ENCODE measurements around the gene CCDC91.

CCDC91 gene

DNA sequence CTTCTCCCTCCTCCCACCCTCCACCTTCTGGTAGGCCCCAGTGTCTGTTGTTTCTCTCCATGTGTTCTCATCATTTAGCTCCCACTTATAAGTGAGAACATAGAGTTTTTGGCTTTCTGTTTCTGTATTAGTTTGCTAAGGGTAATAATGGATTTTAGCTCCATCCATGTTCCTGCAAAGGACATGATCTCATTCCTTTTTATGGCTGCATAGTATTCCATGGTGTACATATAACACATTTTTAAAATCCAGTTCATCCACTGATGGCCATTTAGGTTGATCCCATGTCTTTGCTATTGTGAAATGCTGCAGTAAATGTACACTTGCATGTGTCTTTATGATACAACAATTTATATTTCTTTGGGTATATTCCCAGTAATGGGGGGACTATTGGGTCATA, 96.1 kb downstream of the CCDC91 start:
- H3K4me1 ChIP-seq (ENCODE audit: control insufficient read depth, insufficient read depth, low read length, unreplicated experiment), result no peaks in the 10 kb centered on the region
- 0 out of 2 replicates have a peak, but pooled peaks cover 3% of the 10 kb centered on the region for H3K36me3 ChIP-seq (ENCODE audit: insufficient read depth, low read length)
- no peak overlapping the region for H3K27ac ChIP-seq (ENCODE audit: low read depth, low read length)
- H2AFZ ChIP-seq (ENCODE audit: low read length, unreplicated experiment), result no peak overlapping the region
- H3K4me3 ChIP-seq (ENCODE audit: low read depth, low read length), result no peak overlapping the region
- H3K27me3 ChIP-seq (ENCODE audit: insufficient read depth, low read length), result no peaks in the 10 kb centered on the region
- no peaks in the 10 kb centered on the region for H3K79me2 ChIP-seq (ENCODE audit: control insufficient read depth, insufficient read depth, low read length, unreplicated experiment)

DNA sequence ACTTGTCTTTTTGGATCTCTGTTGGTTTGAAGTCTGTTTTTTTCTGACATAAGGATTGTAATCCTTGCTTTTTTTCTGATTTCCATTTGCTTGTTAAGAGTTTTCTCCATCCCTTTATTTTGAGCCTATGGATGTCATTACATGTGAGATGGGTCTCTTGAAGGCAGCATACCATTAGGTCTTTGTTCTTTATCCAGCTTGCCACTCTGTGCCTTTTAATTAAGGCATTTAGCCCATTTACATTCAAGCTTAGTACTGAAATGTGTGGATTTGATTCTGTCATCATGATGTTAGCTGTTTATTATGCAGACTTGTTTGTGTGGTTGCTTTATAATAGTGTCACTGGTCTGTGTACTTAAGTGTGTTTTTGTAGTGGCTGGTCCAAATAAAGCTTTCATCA, 100.0 kb downstream of the CCDC91 start:
- H3K27ac ChIP-seq (ENCODE audit: low read depth, low read length), result no peak overlapping the region
- H3K4me3 ChIP-seq (ENCODE audit: low read depth, low read length), result no peak overlapping the region
- no peak overlapping the region for H2AFZ ChIP-seq (ENCODE audit: low read length, unreplicated experiment)
- H3K4me1 ChIP-seq (ENCODE audit: control insufficient read depth, insufficient read depth, low read length, unreplicated experiment), result no peaks in the 10 kb centered on the region
- no peaks in the 10 kb centered on the region for H3K27me3 ChIP-seq (ENCODE audit: insufficient read depth, low read length)
- no peaks in the 10 kb centered on the region for H3K79me2 ChIP-seq (ENCODE audit: control insufficient read depth, insufficient read depth, low read length, unreplicated experiment)
- no peaks in the 10 kb centered on the region for H3K36me3 ChIP-seq (ENCODE audit: insufficient read depth, low read length)

DNA sequence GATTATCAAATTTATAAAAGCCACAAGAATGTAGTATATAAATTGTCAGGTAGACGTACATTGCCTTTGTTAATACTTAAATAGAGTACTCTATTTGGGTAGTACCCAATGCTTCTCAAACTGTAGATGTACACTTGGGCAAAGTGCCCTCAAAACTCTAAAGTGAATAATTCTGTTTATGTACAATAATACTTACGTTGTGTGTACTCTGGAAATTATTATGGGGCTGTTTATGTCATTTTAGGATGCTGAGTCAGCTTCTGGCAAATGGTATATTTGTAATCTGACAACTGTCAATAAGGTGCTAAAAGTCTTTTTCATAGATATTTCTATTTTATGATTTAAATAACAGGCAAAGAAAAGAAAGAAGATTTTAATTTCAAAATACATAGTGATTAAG, 102.4 kb downstream of the CCDC91 start:
- no peaks in the 10 kb centered on the region for H3K4me1 ChIP-seq (ENCODE audit: control insufficient read depth, insufficient read depth, low read length, unreplicated experiment)

DNA sequence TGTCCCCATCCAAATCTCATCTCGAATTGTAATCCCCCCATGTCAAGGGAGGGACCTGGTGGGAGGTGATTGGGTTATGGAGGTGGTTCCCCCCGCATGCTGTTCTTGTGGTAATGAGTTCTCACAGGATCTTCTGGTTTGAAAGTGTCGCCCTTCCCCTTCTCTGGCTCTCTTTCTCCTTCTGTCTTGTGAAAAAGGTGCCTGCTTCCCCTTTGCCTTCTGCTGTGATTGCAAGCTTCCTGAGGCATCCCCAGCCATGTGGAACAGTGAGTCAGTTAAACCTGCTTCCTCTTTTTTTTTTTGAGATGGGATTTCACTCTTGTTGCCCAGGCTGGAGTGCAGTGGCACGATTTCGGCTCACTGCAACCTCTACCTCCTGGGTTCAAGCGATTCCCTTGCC, 104.0 kb downstream of the CCDC91 start:
- Histone ChIP-seq H3K4me1 (ENCODE audit: control insufficient read depth, insufficient read depth, low read length, unreplicated experiment) (no peaks in the 10 kb centered on the region), H2AFZ (ENCODE audit: low read length, unreplicated experiment) (no peak overlapping the region)

More for the DNA sequence above, 102.4 kb downstream of the CCDC91 start:
- Histone ChIP-seq H3K27ac (ENCODE audit: low read depth, low read length) (no peak overlapping the region), H2AFZ (ENCODE audit: low read length, unreplicated experiment) (no peak overlapping the region), H3K27me3 (ENCODE audit: insufficient read depth, low read length) (no peaks in the 10 kb centered on the region), H3K36me3 (ENCODE audit: insufficient read depth, low read length) (no peaks in the 10 kb centered on the region), H3K79me2 (ENCODE audit: control insufficient read depth, insufficient read depth, low read length, unreplicated experiment) (no peaks in the 10 kb centered on the region), H3K4me3 (ENCODE audit: low read depth, low read length) (no peak overlapping the region)

DNA sequence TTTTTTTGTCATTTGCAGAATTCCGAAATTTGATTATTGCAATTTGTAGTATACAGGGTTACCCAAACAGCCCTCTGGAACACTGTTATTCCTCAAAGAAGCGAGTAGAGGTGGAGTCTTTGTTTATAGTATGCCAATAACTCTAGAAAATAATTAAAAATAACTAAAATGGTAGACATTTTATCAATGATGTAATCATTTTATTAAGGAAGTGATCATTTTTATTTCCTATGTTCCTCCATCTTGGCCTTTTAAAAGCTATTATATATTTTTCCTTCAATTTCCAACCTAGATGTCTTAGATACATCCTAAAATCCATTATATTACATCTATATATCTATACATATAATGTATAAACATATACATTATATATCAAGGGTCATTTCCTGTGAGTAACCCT, 106.0 kb downstream of the CCDC91 start:
- no peak overlapping the region for H3K4me3 ChIP-seq (ENCODE audit: low read depth, low read length)
- H3K27me3 ChIP-seq (ENCODE audit: insufficient read depth, low read length), result no peaks in the 10 kb centered on the region
- H3K79me2 ChIP-seq (ENCODE audit: control insufficient read depth, insufficient read depth, low read length, unreplicated experiment), result no peaks in the 10 kb centered on the region
- H3K27ac ChIP-seq (ENCODE audit: low read depth, low read length), result no peak overlapping the region
- no peaks in the 10 kb centered on the region for H3K36me3 ChIP-seq (ENCODE audit: insufficient read depth, low read length)
- H3K4me1 ChIP-seq (ENCODE audit: control insufficient read depth, insufficient read depth, low read length, unreplicated experiment), result no peaks in the 10 kb centered on the region
- H2AFZ ChIP-seq (ENCODE audit: low read length, unreplicated experiment), result no peak overlapping the region

More for the DNA sequence above, 104.0 kb downstream of the CCDC91 start:
- Histone ChIP-seq H3K27me3 (ENCODE audit: insufficient read depth, low read length) (no peaks in the 10 kb centered on the region), H3K27ac (ENCODE audit: low read depth, low read length) (no peak overlapping the region), H3K79me2 (ENCODE audit: control insufficient read depth, insufficient read depth, low read length, unreplicated experiment) (no peaks in the 10 kb centered on the region), H3K4me3 (ENCODE audit: low read depth, low read length) (no peak overlapping the region), H3K36me3 (ENCODE audit: insufficient read depth, low read length) (no peaks in the 10 kb centered on the region)

DNA sequence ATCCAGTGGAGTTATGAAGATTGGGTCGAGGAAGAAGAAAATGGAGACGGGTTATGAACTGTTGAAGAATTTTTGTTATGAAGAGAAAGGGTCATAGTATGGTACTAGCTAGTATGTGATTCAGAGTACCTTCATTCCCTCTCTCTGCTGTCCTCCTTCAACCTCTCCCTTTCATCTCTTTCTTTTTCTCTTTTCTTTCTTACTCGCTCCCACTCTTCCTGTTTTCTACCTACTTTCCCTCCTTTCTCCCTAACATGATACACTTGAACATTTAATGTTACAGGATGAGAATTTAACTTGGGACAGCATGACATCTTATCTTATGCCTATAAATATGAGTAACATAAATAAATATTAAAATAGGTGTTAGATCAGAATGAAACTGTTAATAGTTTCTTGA, 112.9 kb downstream of the CCDC91 start:
- Histone ChIP-seq H3K4me3 (ENCODE audit: low read depth, low read length) (no peak overlapping the region), H3K27me3 (ENCODE audit: insufficient read depth, low read length) (no peaks in the 10 kb centered on the region), H3K27ac (ENCODE audit: low read depth, low read length) (no peak overlapping the region), H3K4me1 (ENCODE audit: control insufficient read depth, insufficient read depth, low read length, unreplicated experiment) (no peaks in the 10 kb centered on the region), H3K79me2 (ENCODE audit: control insufficient read depth, insufficient read depth, low read length, unreplicated experiment) (no peaks in the 10 kb centered on the region), H2AFZ (ENCODE audit: low read length, unreplicated experiment) (no peak overlapping the region), H3K36me3 (ENCODE audit: insufficient read depth, low read length) (no peaks in the 10 kb centered on the region)

DNA sequence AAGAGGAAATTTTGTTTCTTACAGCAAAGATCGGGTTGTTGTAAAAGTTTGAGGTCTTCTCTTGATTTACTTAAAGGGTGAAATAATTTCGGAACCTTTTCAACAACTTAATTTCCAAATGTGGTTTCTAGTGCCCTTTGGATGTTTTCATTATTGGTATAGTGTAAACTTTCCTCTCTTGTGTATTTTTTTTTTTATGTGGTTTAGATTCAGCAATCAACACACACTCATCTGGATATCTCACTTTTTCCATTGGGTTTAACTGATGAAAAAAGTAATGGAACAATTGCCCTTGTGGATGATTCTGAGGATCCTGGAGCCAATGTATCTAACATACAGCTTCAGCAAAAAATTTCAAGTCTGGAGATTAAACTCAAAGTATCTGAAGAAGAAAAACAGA, 116.3 kb downstream of the CCDC91 start:
- H3K79me2 ChIP-seq (ENCODE audit: control insufficient read depth, insufficient read depth, low read length, unreplicated experiment), result no peaks in the 10 kb centered on the region
- H3K27ac ChIP-seq (ENCODE audit: low read depth, low read length), result no peak overlapping the region
- no peak overlapping the region for H3K4me3 ChIP-seq (ENCODE audit: low read depth, low read length)
- H3K27me3 ChIP-seq (ENCODE audit: insufficient read depth, low read length), result no peaks in the 10 kb centered on the region
- H3K36me3 ChIP-seq (ENCODE audit: insufficient read depth, low read length), result no peaks in the 10 kb centered on the region
- H3K4me1 ChIP-seq (ENCODE audit: control insufficient read depth, insufficient read depth, low read length, unreplicated experiment), result no peaks in the 10 kb centered on the region
- no peak overlapping the region for H2AFZ ChIP-seq (ENCODE audit: low read length, unreplicated experiment)

DNA sequence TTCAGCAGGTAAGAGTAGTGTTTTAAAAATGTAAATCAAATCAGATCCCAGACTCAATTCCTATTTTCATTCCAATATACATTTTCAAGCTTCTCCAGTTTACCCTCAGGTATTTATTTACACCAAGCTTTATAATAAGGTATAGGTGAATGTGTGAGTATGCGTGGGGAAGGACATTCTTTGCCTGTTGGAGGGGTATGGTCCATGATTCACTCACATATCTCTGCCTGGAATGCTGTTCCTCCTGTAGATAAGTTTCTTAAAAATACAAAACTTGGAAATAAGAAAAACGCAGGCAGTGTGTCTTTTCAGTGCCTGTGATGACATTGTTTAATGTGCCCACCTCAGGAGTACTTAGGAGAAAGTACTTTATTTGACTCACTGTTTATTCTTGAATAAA, 118.6 kb downstream of the CCDC91 start:
- no peaks in the 10 kb centered on the region for H3K36me3 ChIP-seq (ENCODE audit: insufficient read depth, low read length)
- no peak overlapping the region for H2AFZ ChIP-seq (ENCODE audit: low read length, unreplicated experiment)
- no peaks in the 10 kb centered on the region for H3K79me2 ChIP-seq (ENCODE audit: control insufficient read depth, insufficient read depth, low read length, unreplicated experiment)
- no peak overlapping the region for H3K4me3 ChIP-seq (ENCODE audit: low read depth, low read length)
- no peak overlapping the region for H3K27ac ChIP-seq (ENCODE audit: low read depth, low read length)
- H3K27me3 ChIP-seq (ENCODE audit: insufficient read depth, low read length), result no peaks in the 10 kb centered on the region
- H3K4me1 ChIP-seq (ENCODE audit: control insufficient read depth, insufficient read depth, low read length, unreplicated experiment), result peaks cover 8% of the 10 kb centered on the region

DNA sequence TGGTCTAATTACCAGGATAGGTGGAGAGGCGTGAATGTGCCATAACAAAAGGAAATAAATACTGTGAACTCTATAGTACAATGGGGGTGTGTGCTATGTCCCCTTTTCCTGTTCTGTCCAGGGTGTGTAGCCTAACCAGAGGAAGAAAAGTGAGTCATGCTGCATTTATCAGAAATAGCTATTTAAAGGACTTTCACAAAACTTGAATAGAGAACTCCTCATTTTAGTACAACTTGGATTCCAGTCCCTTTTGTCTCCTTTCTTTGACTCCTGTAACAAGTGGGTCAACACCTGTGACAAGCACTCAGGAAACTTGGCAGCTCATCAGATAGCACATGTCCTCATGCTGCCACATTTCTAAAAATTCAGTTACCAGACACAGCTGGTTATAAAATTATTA, 123.4 kb downstream of the CCDC91 start:
- peaks cover 11% of the 10 kb centered on the region for H3K4me1 ChIP-seq (ENCODE audit: control insufficient read depth, insufficient read depth, low read length, unreplicated experiment)
- H3K4me3 ChIP-seq (ENCODE audit: low read depth, low read length), result no peak overlapping the region
- H3K27ac ChIP-seq (ENCODE audit: low read depth, low read length), result no peak overlapping the region
- peaks cover 18% of the 10 kb centered on the region; the same call in 1 of the 2 replicates for H3K36me3 ChIP-seq (ENCODE audit: insufficient read depth, low read length)
- H2AFZ ChIP-seq (ENCODE audit: low read length, unreplicated experiment), result no peak overlapping the region
- H3K79me2 ChIP-seq (ENCODE audit: control insufficient read depth, insufficient read depth, low read length, unreplicated experiment), result no peaks in the 10 kb centered on the region
- H3K27me3 ChIP-seq (ENCODE audit: insufficient read depth, low read length), result no peaks in the 10 kb centered on the region

DNA sequence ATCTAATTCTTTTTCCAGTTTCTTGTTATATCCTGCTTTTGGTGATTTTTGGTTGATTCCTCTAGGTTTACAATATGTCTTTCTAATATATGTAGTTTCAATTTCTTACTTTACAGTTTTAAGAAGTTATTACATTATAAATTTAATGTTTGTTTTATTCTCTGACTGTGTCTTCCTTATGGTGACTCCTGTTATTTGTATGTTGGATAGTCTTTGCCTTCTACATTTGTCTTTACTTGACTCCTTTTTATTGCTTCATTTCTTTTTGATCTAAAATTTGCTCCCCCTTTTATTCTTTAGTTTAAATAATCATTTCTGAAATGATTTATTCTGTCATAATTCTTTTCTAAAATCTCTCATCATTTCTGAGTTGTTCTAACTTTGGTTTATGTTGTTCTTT, 125.8 kb downstream of the CCDC91 start:
- no peaks in the 10 kb centered on the region for H3K27me3 ChIP-seq (ENCODE audit: insufficient read depth, low read length)
- H3K36me3 ChIP-seq (ENCODE audit: insufficient read depth, low read length), result peaks cover 18% of the 10 kb centered on the region; the same call in 1 of the 2 replicates

DNA sequence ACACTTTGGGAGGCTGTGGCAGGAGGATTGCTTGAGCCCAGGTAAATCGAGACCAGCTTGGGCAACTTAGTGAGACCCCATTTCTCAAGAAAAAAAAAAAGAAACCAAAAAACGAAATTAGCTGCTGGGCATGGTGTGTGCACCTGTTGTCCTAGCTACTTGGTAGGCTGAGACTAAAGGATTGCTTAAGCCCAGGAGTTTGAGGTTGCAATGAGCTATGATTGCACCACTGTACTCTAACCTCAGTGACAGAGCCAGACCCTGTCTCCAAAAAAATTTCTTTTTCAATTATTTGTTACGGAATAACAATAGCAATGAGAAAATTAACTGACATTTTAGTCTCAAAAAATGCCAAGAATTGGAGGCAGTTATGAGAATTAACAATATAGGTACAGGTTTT, 128.0 kb downstream of the CCDC91 start:
- H2AFZ ChIP-seq (ENCODE audit: low read length, unreplicated experiment), result no peak overlapping the region
- H3K27me3 ChIP-seq (ENCODE audit: insufficient read depth, low read length), result no peaks in the 10 kb centered on the region
- peaks cover 9% of the 10 kb centered on the region for H3K4me1 ChIP-seq (ENCODE audit: control insufficient read depth, insufficient read depth, low read length, unreplicated experiment)
- no peak overlapping the region for H3K4me3 ChIP-seq (ENCODE audit: low read depth, low read length)
- H3K36me3 ChIP-seq (ENCODE audit: insufficient read depth, low read length), result peaks cover 18% of the 10 kb centered on the region; the same call in 1 of the 2 replicates
- no peak overlapping the region for H3K27ac ChIP-seq (ENCODE audit: low read depth, low read length)
- no peaks in the 10 kb centered on the region for H3K79me2 ChIP-seq (ENCODE audit: control insufficient read depth, insufficient read depth, low read length, unreplicated experiment)

More for the DNA sequence above, 125.8 kb downstream of the CCDC91 start:
- H3K27ac ChIP-seq (ENCODE audit: low read depth, low read length), result no peak overlapping the region
- H3K4me1 ChIP-seq (ENCODE audit: control insufficient read depth, insufficient read depth, low read length, unreplicated experiment), result peaks cover 11% of the 10 kb centered on the region
- H3K79me2 ChIP-seq (ENCODE audit: control insufficient read depth, insufficient read depth, low read length, unreplicated experiment), result no peaks in the 10 kb centered on the region
- H3K4me3 ChIP-seq (ENCODE audit: low read depth, low read length), result no peak overlapping the region
- no peak overlapping the region for H2AFZ ChIP-seq (ENCODE audit: low read length, unreplicated experiment)

Data from ACC112 (cell line).